GM23248 (cell line): Measurements from ENCODE around the gene EGFR. TPM values are rescaled to one million over a fixed set of nuclear protein-coding genes. Genes with fewer than 3 reads are reported as not detected.
A peak's percentile ranks its signal among the peaks of the same experiment; 100 is the strongest.

Source experiments
- DNase-seq: peaks from one replicate; pipeline ENCODE4 v3.0.0-alpha.2; 2015
- H2AFZ ChIP-seq: fragments of 200-600 bp; sonication (generic); 2 replicates; pipeline ENCODE4 v1.6.1; 2016; ENCODE audit warnings: antibody characterized with exemption
- H3F3A ChIP-seq: fragments of 200-600 bp; sonication (generic); 2 replicates; pipeline ENCODE4 v1.6.1; 2016; ENCODE audit warnings: mild to moderate bottlenecking, antibody characterized with exemption, mixed run types; ENCODE audit not compliant: insufficient read depth
- H3K27ac ChIP-seq: fragments of 200-600 bp; sonication (generic); 2 replicates; pipeline ENCODE4 v1.5.1; 2016; ENCODE audit warnings: mild to moderate bottlenecking
- H3K27me3 ChIP-seq: fragments of 200-600 bp; sonication (generic); replicated peaks from 2 replicates; pipeline ENCODE4 v1.6.1; 2016; ENCODE audit warnings: mild to moderate bottlenecking; ENCODE audit not compliant: insufficient read depth
- H3K36me3 ChIP-seq: fragments of 200-600 bp; sonication (generic); 2 replicates; pipeline ENCODE4 v1.6.1; 2016; ENCODE audit warnings: low read depth, mild to moderate bottlenecking
- H3K4me1 ChIP-seq: fragments of 200-600 bp; sonication (generic); 2 replicates; pipeline ENCODE4 v1.6.1; 2016; ENCODE audit warnings: mild to moderate bottlenecking; ENCODE audit not compliant: insufficient read depth
- H3K4me2 ChIP-seq: fragments of 200-600 bp; sonication (generic); one replicate; pipeline ENCODE4 v1.6.1; 2016; ENCODE audit warnings: mild to moderate bottlenecking; ENCODE audit not compliant: unreplicated experiment
- H3K4me3 ChIP-seq: fragments of 200-600 bp; sonication (generic); 2 replicates; pipeline ENCODE4 v1.5.1; 2016; ENCODE audit warnings: mild to moderate bottlenecking
- H3K79me2 ChIP-seq: fragments of 200-600 bp; sonication (generic); 2 replicates; pipeline ENCODE4 v1.6.1; 2016; ENCODE audit warnings: mild to moderate bottlenecking; ENCODE audit not compliant: insufficient read depth
- H3K9ac ChIP-seq: fragments of 200-600 bp; sonication (generic); 2 replicates; pipeline ENCODE4 v1.6.1; 2016; ENCODE audit warnings: mild to moderate bottlenecking
- H3K9me2 ChIP-seq: fragments of 200-600 bp; sonication (generic); 2 replicates; pipeline ENCODE4 v1.6.1; 2016; ENCODE audit warnings: mixed run types, mild to moderate bottlenecking, moderate library complexity; ENCODE audit not compliant: insufficient read depth
- H3K9me3 ChIP-seq: fragments of 200-600 bp; sonication (generic); one replicate; pipeline ENCODE4 v1.6.1; 2017; ENCODE audit warnings: low read depth
- H4K20me1 ChIP-seq: fragments of 200-600 bp; sonication (generic); 2 replicates; pipeline ENCODE4 v1.6.0; 2016; ENCODE audit not compliant: insufficient read depth
- EZH2 ChIP-seq: fragments of 200-600 bp; sonication (generic); IDR thresholded peaks from 2 replicates; pipeline ENCODE4 v1.6.1; 2018; ENCODE audit warnings: antibody characterized with exemption, mild to moderate bottlenecking; ENCODE audit not compliant: insufficient read depth, poor library complexity, severe bottlenecking
- EZH2phosphoT487 ChIP-seq: fragments of 200-600 bp; sonication (generic); IDR thresholded peaks from 2 replicates; pipeline ENCODE4 v1.6.1; 2018; ENCODE audit warnings: antibody characterized with exemption, moderate library complexity, mild to moderate bottlenecking, low read depth; ENCODE audit not compliant: insufficient read depth
- WGBS, 2 experiments: methylation state at CpG; one replicate each; pipeline ENCODE4 v1.1.6; 2015 to 2017; ENCODE audit warnings: low lambda C conversion rate in 2 of 2, low coverage in 1 of 2; ENCODE audit errors: missing lambda C conversion rate in 2 of 2; 5-methylcytosine and 5-hydroxymethylcytosine counted together
- in situ Hi-C: fragments of 300-500 bp; cut with MboI; formaldehyde crosslinking; loops from 2 replicates; pipeline ENCODE4 v1.15.0; 2020
- polyA plus RNA-seq: library from polyadenylated mRNA; unstranded; fragments of >200 nt; fragmentation: Nextera tagmentation; extraction: Ambion mirVana; gene quantifications from 2 replicates; pipeline ENCODE4 v1.2.1, GENCODE V29; 2016
- total RNA-seq: library from RNA; depleted of rRNA; stranded (reverse); fragments of >200 nt; shearing (Covaris generic); gene quantifications from 2 replicates; pipeline ENCODE4 v1.2.3, GENCODE V29; 2014

The EGFR gene
- total and polyA plus RNA-seq, 2 experiments from 2014 or later = 48.7 to 53.5 TPM

DNA sequence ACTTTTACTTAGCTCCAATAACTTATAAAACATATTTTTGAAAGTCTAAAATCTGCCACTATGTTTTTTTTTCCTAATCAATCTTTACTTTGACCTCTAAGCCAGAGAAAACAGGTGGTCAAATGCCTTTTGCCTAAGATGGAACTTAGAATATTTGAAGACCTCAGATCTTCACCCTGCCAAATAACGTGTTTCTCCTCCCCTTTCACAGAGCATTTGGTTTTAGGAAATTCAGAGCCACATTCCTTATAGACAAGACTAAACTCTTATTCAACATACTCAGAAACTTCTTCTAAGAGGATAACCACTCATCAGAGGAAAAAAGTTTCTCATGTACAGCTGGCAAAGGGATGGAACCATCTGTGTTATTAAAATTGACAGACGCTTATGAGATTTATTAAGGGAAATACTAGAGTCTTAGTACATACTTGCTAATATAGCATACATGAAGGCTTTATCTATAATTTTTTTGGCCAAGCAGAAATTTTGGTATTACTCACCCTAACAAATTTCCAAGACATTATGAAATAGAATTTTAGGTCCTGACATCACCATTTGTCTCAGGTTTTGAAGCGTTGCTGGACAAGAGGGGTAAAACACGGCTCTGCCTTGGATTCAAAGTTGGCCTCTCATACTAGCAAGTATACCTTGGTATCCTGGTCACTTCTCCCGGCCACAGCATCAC, 2.6 kb upstream of the EGFR start:
- Histone ChIP-seq H3K9ac (no peak overlapping the region), H3K4me2 (no peak overlapping the region), H3K79me2 (peaks cover 31% of the 10 kb centered on the region), H3F3A (peaks cover 10% of the 10 kb centered on the region), H3K9me2 (no peaks in the 10 kb centered on the region), H3K27ac (no peak overlapping the region), H3K4me3 (no peak overlapping the region), H2AFZ (no peak overlapping the region), H3K36me3 (no peaks in the 10 kb centered on the region), H4K20me1 (no peaks in the 10 kb centered on the region), H3K27me3 (no peaks in the 10 kb centered on the region), H3K9me3 (no peaks in the 10 kb centered on the region), H3K4me1 (peaks cover 11% of the 10 kb centered on the region)
- TF ChIP-seq EZH2phosphoT487 = no peak
- TF ChIP-seq EZH2 = no peak
- 94 to 96% methylated on average over 5 of the region's 5 CpGs for WGBS, 2 experiments
- DNase-seq = no peak
- in situ Hi-C loops = no loop called here

DNA sequence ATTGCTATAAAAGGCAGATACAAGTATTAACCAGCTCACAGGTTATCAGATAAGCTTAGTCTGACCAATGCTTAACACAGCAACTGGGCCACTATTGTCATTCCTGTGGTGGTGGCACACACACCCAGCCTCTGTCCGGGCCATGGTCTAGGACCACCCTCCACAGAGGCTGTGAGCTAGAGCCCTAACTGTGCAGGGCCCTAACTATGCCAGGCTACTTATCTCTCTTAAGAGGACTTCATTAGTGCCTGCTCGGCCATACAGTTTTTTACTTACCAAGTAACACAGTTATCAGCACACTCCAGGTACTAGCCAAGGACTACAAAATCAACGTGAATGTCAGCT, 2.1 kb upstream of the EGFR start:
- no peak overlapping the region for H3K4me2 ChIP-seq
- H3K9me3 ChIP-seq = no peaks in the 10 kb centered on the region
- in situ Hi-C loops = no loop called here
- H3K27ac ChIP-seq = no peak overlapping the region
- H3K79me2 ChIP-seq = peaks cover 36% of the 10 kb centered on the region
- H3K4me3 ChIP-seq = no peak overlapping the region
- no peaks in the 10 kb centered on the region for H3K27me3 ChIP-seq
- peaks cover 16% of the 10 kb centered on the region for H3F3A ChIP-seq
- H3K9me2 ChIP-seq = no peaks in the 10 kb centered on the region
- H2AFZ ChIP-seq = no peak overlapping the region
- 84 to 86% methylated on average over 3 of the region's 3 CpGs for WGBS, 2 experiments
- H4K20me1 ChIP-seq = no peaks in the 10 kb centered on the region
- DNase-seq = no peak
- no peak overlapping the region for H3K9ac ChIP-seq
- TF ChIP-seq EZH2 (no peak), EZH2phosphoT487 (no peak)
- H3K36me3 ChIP-seq = no peaks in the 10 kb centered on the region
- peaks cover 17% of the 10 kb centered on the region for H3K4me1 ChIP-seq

DNA sequence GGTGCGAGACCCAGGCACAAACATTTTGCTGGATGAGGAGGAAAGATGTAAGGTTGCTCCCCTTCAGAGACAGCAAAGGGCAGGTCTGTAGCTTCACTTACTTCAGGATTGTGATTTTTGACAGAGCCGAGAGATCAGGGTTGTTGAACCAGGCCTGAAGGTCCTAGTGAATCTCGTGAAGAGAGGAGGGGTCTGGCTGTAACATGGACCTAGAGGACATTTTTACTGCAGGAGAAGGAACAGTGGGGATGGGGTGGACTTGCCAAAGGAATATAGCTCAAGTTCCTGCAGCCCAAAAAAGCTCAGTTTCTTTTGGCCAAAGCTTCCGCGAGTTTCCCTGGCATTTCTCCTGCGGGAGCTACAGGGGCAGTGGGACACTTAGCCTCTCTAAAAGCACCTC, 976 bp upstream of the EGFR start:
- Histone ChIP-seq H3K9me2 (no peaks in the 10 kb centered on the region), H2AFZ (peak overlapping the region; percentile 75), H3K27me3 (no peaks in the 10 kb centered on the region), H3K9ac (peak overlapping the region; percentile 90), H3K9me3 (no peaks in the 10 kb centered on the region), H3K4me1 (peaks cover 26% of the 10 kb centered on the region), H3K79me2 (peaks cover 47% of the 10 kb centered on the region), H3K36me3 (no peaks in the 10 kb centered on the region), H3K4me2 (peak overlapping the region; percentile 89), H3K4me3 (no peak overlapping the region), H3K27ac (no peak overlapping the region), H4K20me1 (no peaks in the 10 kb centered on the region), H3F3A (peaks cover 19% of the 10 kb centered on the region)
- TF ChIP-seq EZH2 (no peak), EZH2phosphoT487 (no peak)
- in situ Hi-C loops = no loop called here
- DNase-seq = no peak
- WGBS, 2 experiments = 64 to 69% methylated on average over 6 of the region's 6 CpGs

DNA sequence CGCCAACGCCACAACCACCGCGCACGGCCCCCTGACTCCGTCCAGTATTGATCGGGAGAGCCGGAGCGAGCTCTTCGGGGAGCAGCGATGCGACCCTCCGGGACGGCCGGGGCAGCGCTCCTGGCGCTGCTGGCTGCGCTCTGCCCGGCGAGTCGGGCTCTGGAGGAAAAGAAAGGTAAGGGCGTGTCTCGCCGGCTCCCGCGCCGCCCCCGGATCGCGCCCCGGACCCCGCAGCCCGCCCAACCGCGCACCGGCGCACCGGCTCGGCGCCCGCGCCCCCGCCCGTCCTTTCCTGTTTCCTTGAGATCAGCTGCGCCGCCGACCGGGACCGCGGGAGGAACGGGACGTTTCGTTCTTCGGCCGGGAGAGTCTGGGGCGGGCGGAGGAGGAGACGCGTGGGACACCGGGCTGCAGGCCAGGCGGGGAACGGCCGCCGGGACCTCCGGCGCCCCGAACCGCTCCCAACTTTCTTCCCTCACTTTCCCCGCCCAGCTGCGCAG, 424 bp downstream of the EGFR start:
- peak; percentile 67 for DNase-seq
- no peaks in the 10 kb centered on the region for H3K36me3 ChIP-seq
- TF ChIP-seq EZH2 (no peak), EZH2phosphoT487 (no peak)
- H2AFZ ChIP-seq = peak overlapping the region; percentile 75
- no peaks in the 10 kb centered on the region for H3K27me3 ChIP-seq
- 1 to 2% methylated on average over 34 to 61 of the region's 70 CpGs for WGBS, 2 experiments
- H3K9ac ChIP-seq = peak overlapping the region; percentile 90
- no peaks in the 10 kb centered on the region for H4K20me1 ChIP-seq
- H3K27ac ChIP-seq = peak overlapping the region; percentile 79
- no peaks in the 10 kb centered on the region for H3K9me2 ChIP-seq
- H3K4me1 ChIP-seq = peaks cover 36% of the 10 kb centered on the region
- peak overlapping the region; percentile 89 for H3K4me2 ChIP-seq
- H3F3A ChIP-seq = peaks cover 27% of the 10 kb centered on the region
- H3K79me2 ChIP-seq = peaks cover 61% of the 10 kb centered on the region
- in situ Hi-C loops = no loop called here
- peak overlapping the region; percentile 85 for H3K4me3 ChIP-seq
- no peaks in the 10 kb centered on the region for H3K9me3 ChIP-seq
